ENCODE data around the gene YARS1.

YARS1 gene

GRCh38 chr1:32818804-32819541 is 1.8 kb upstream of the YARS1 start:
- Histone ChIP-seq H2BK15ac (ENCODE audit: low read depth, poor library complexity, severe bottlenecking) (no peak overlapping the region), H3K27me3 (ENCODE audit: control insufficient read depth in 1 of 2, insufficient read depth in 1 of 2, low read length in 2 of 2) (no peaks in the 10 kb centered on the region), H2BK12ac (ENCODE audit: low read length in 2 of 2) (no peak overlapping the region), H3K27ac (ENCODE audit: low read length, poor library complexity, severe bottlenecking) (peak overlapping the region; percentile 4), H3K14ac (ENCODE audit: low read length in 2 of 2) (no peak overlapping the region), H3K4me2 (ENCODE audit: low read length, poor library complexity, severe bottlenecking) (peak overlapping the region; percentile 77), H3K4me1 (ENCODE audit: control insufficient read depth, insufficient read depth, low read depth, low read length) (peaks cover 10% of the 10 kb centered on the region), H2BK120ac (ENCODE audit: low read depth, low read length) (no peak overlapping the region), H3K9ac (ENCODE audit: low read length) (peak overlapping the region; percentile 98), H4K91ac (ENCODE audit: low read length) (no peak overlapping the region), H3K23ac (ENCODE audit: low read length in 2 of 2) (peak overlapping the region; percentile 59 to 73), H2AFZ (ENCODE audit: low read depth, low read length) (no peak overlapping the region), H3K36me3 (ENCODE audit: control insufficient read depth in 1 of 2, insufficient read depth in 2 of 2, low read depth in 1 of 2, low read length in 2 of 2) (peaks cover 3 to 6% of the 10 kb centered on the region in 2 experiments), H3K9me3 (ENCODE audit: control insufficient read depth, low read length) (no peaks in the 10 kb centered on the region), H3K4me3 (ENCODE audit: insufficient read depth in 1 of 2, low read depth in 1 of 2, low read length in 2 of 2) (peak overlapping the region in 1 of 2 experiments; percentile 90), H3K18ac (ENCODE audit: low read depth in 1 of 2, low read length in 2 of 2) (no peak overlapping the region), H4K8ac (ENCODE audit: low read length) (no peak overlapping the region), H3K79me1 (replicated peaks; ENCODE audit: low read length, poor library complexity, severe bottlenecking) (peaks cover 7% of the 10 kb centered on the region), H2AK5ac (ENCODE audit: low read length, severe bottlenecking) (no peak overlapping the region), H3K4ac (ENCODE audit: low read depth in 1 of 2, low read length in 2 of 2) (peak overlapping the region in 1 of 2 experiments; percentile 39), H2BK5ac (ENCODE audit: low read depth, low read length, poor library complexity, severe bottlenecking) (no peak overlapping the region)
- 77% methylated on average over 9 of the region's 11 CpGs for WGBS
- DNase-seq, result no peak

GRCh38 chr1:32817815-32818786 is 943 bp upstream of the YARS1 start:
- Histone ChIP-seq H3K18ac (ENCODE audit: low read depth in 1 of 2, low read length in 2 of 2) (peak overlapping the region; percentile 91 to 93), H3K9ac (ENCODE audit: low read length) (peak overlapping the region; percentile 98), H3K23ac (ENCODE audit: low read length in 2 of 2) (no peak overlapping the region), H2AK5ac (ENCODE audit: low read length, severe bottlenecking) (no peak overlapping the region), H2BK120ac (ENCODE audit: low read depth, low read length) (peak overlapping the region; percentile 19), H4K8ac (ENCODE audit: low read length) (peak overlapping the region; percentile 91), H3K4me1 (ENCODE audit: control insufficient read depth, insufficient read depth, low read depth, low read length) (peaks cover 10% of the 10 kb centered on the region), H3K36me3 (ENCODE audit: control insufficient read depth in 1 of 2, insufficient read depth in 2 of 2, low read depth in 1 of 2, low read length in 2 of 2) (peaks cover 3 to 6% of the 10 kb centered on the region in 2 experiments), H3K27me3 (ENCODE audit: control insufficient read depth in 1 of 2, insufficient read depth in 1 of 2, low read length in 2 of 2) (no peaks in the 10 kb centered on the region), H2BK15ac (ENCODE audit: low read depth, poor library complexity, severe bottlenecking) (peak overlapping the region; percentile 86), H2BK5ac (ENCODE audit: low read depth, low read length, poor library complexity, severe bottlenecking) (peak overlapping the region; percentile 94), H3K4ac (ENCODE audit: low read depth in 1 of 2, low read length in 2 of 2) (peak overlapping the region; percentile 92 to 99), H2BK12ac (ENCODE audit: low read length in 2 of 2) (peak overlapping the region in 1 of 2 experiments; percentile 4), H3K9me3 (ENCODE audit: control insufficient read depth, low read length) (no peaks in the 10 kb centered on the region), H2AFZ (ENCODE audit: low read depth, low read length) (peak overlapping the region; percentile 30), H3K27ac (ENCODE audit: low read length, poor library complexity, severe bottlenecking) (peak overlapping the region; percentile 78), H3K79me1 (replicated peaks; ENCODE audit: low read length, poor library complexity, severe bottlenecking) (peaks cover 7% of the 10 kb centered on the region), H4K91ac (ENCODE audit: low read length) (peak overlapping the region; percentile 97), H3K4me3 (ENCODE audit: insufficient read depth in 1 of 2, low read depth in 1 of 2, low read length in 2 of 2) (peak overlapping the region; percentile 90 to 96), H3K14ac (ENCODE audit: low read length in 2 of 2) (peak overlapping the region in 1 of 2 experiments; percentile 56), H3K4me2 (ENCODE audit: low read length, poor library complexity, severe bottlenecking) (peak overlapping the region; percentile 77)
- peak; percentile 70 for DNase-seq
- WGBS, result 2% methylated on average over 51 of the region's 51 CpGs

DNA sequence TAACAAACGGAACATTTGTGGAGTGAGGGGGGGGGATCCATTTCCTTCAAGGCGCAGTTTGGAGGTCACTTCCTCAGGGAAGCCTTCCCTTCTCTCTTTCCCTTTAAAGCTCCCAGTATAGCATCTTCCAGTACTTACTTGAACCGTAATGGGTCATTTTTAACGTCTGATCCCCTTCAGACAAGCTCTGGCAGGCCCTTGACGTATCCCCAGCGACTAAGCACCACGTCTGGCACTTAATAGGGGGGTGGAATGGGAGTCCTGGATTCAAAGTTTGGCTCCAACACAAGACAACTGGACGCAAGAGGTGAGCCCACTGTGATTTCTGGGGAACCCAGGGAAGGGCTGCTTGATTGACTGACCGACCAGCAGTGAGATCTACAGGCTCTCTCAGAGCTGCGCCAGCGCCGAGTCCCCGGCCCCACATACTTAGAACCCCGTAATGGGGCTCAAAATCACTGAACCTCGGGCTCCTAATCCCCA is 441 bp downstream of the YARS1 start:
- Histone ChIP-seq H3K18ac (ENCODE audit: low read depth in 1 of 2, low read length in 2 of 2) (peak overlapping the region; percentile 73 to 80), H3K9ac (ENCODE audit: low read length) (peak overlapping the region; percentile 98), H2BK12ac (ENCODE audit: low read length in 2 of 2) (peak overlapping the region; percentile 67 to 77), H3K27ac (ENCODE audit: low read length, poor library complexity, severe bottlenecking) (peak overlapping the region; percentile 90), H3K4ac (ENCODE audit: low read depth in 1 of 2, low read length in 2 of 2) (peak overlapping the region; percentile 73 to 77), H3K14ac (ENCODE audit: low read length in 2 of 2) (peak overlapping the region; percentile 19 to 57), H2AFZ (ENCODE audit: low read depth, low read length) (peak overlapping the region; percentile 66), H2BK120ac (ENCODE audit: low read depth, low read length) (peak overlapping the region; percentile 79), H2AK5ac (ENCODE audit: low read length, severe bottlenecking) (peak overlapping the region; percentile 93), H4K8ac (ENCODE audit: low read length) (peak overlapping the region; percentile 84), H2BK15ac (ENCODE audit: low read depth, poor library complexity, severe bottlenecking) (peak overlapping the region; percentile 87), H4K91ac (ENCODE audit: low read length) (peak overlapping the region; percentile 91), H3K27me3 (ENCODE audit: control insufficient read depth in 1 of 2, insufficient read depth in 1 of 2, low read length in 2 of 2) (no peaks in the 10 kb centered on the region), H3K4me3 (ENCODE audit: insufficient read depth in 1 of 2, low read depth in 1 of 2, low read length in 2 of 2) (peak overlapping the region; percentile 86 to 90), H3K4me2 (ENCODE audit: low read length, poor library complexity, severe bottlenecking) (peak overlapping the region; percentile 64), H3K23ac (ENCODE audit: low read length in 2 of 2) (peak overlapping the region in 1 of 2 experiments; percentile 32), H3K9me3 (ENCODE audit: control insufficient read depth, low read length) (no peaks in the 10 kb centered on the region), H3K4me1 (ENCODE audit: control insufficient read depth, insufficient read depth, low read depth, low read length) (peaks cover 10% of the 10 kb centered on the region), H2BK5ac (ENCODE audit: low read depth, low read length, poor library complexity, severe bottlenecking) (peak overlapping the region; percentile 93), H3K79me1 (replicated peaks; ENCODE audit: low read length, poor library complexity, severe bottlenecking) (peaks cover 7% of the 10 kb centered on the region), H3K36me3 (ENCODE audit: control insufficient read depth in 1 of 2, insufficient read depth in 2 of 2, low read depth in 1 of 2, low read length in 2 of 2) (peaks cover 3 to 6% of the 10 kb centered on the region in 2 experiments)
- DNase-seq, result no peak
- WGBS, result 0% methylated on average over 15 of the region's 15 CpGs
